WERI-Rb-1 (cell line): ENCODE results near the gene CA9.
A peak's percentile ranks its signal among the peaks of the same experiment; 100 is the strongest.

Source experiments
- DNase-seq: peaks from one replicate; pipeline ENCODE4 v3.0.0-alpha.2; 2020
- H3K27ac ChIP-seq: fragments of 250-450 bp; sonication (Bioruptor Pico); 2 replicates; pipeline ENCODE4 v1.5.1; 2020; ENCODE audit warnings: mild to moderate bottlenecking, moderate library complexity
- H3K27me3 ChIP-seq: fragments of 250-450 bp; sonication (Bioruptor Pico); 2 replicates; pipeline ENCODE4 v1.5.1; 2021; ENCODE audit warnings: mild to moderate bottlenecking, low read depth, moderate library complexity; ENCODE audit not compliant: insufficient read depth, severe bottlenecking
- H3K36me3 ChIP-seq: fragments of 250-450 bp; sonication (Bioruptor Pico); 2 replicates; pipeline ENCODE4 v1.5.1; 2020; ENCODE audit warnings: mild to moderate bottlenecking, moderate library complexity
- H3K4me3 ChIP-seq: 2 replicates; pipeline ENCODE4 v1.5.1; 2011; ENCODE audit warnings: low read depth, mild to moderate bottlenecking, control low read depth, low read length
- H3K9me3 ChIP-seq: fragments of 250-450 bp; sonication (Bioruptor Pico); 2 replicates; pipeline ENCODE4 v1.5.1; 2021; ENCODE audit warnings: mild to moderate bottlenecking, moderate library complexity; ENCODE audit not compliant: severe bottlenecking
- TF ChIP-seq, protein P1 (sequence below): IDR thresholded peaks from 2 replicates; pipeline ENCODE4 v1.5.1; 2011; ENCODE audit warnings: low read depth, mild to moderate bottlenecking, control low read depth, inconsistent platforms, low read length

Gene CA9

GRCh38 chr9:35687306-35687705 lies 13.6 kb downstream of the CA9 start:
- H3K27ac ChIP-seq = no peak overlapping the region
- no peaks in the 10 kb centered on the region for H3K27me3 ChIP-seq
- TF ChIP-seq, protein P1, sequence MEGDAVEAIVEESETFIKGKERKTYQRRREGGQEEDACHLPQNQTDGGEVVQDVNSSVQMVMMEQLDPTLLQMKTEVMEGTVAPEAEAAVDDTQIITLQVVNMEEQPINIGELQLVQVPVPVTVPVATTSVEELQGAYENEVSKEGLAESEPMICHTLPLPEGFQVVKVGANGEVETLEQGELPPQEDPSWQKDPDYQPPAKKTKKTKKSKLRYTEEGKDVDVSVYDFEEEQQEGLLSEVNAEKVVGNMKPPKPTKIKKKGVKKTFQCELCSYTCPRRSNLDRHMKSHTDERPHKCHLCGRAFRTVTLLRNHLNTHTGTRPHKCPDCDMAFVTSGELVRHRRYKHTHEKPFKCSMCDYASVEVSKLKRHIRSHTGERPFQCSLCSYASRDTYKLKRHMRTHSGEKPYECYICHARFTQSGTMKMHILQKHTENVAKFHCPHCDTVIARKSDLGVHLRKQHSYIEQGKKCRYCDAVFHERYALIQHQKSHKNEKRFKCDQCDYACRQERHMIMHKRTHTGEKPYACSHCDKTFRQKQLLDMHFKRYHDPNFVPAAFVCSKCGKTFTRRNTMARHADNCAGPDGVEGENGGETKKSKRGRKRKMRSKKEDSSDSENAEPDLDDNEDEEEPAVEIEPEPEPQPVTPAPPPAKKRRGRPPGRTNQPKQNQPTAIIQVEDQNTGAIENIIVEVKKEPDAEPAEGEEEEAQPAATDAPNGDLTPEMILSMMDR = no peak
- no peaks in the 10 kb centered on the region for H3K9me3 ChIP-seq
- no peak for DNase-seq
- no peaks in the 10 kb centered on the region for H3K36me3 ChIP-seq
- no peak overlapping the region for H3K4me3 ChIP-seq

GRCh38 chr9:35687972-35688557 lies 14.3 kb downstream of the CA9 start:
- no peaks in the 10 kb centered on the region for H3K9me3 ChIP-seq
- H3K27me3 ChIP-seq = no peaks in the 10 kb centered on the region
- no peak overlapping the region for H3K4me3 ChIP-seq
- no peak for DNase-seq
- no peaks in the 10 kb centered on the region for H3K36me3 ChIP-seq
- H3K27ac ChIP-seq = no peak overlapping the region
- TF ChIP-seq, protein P1 = no peak

DNA sequence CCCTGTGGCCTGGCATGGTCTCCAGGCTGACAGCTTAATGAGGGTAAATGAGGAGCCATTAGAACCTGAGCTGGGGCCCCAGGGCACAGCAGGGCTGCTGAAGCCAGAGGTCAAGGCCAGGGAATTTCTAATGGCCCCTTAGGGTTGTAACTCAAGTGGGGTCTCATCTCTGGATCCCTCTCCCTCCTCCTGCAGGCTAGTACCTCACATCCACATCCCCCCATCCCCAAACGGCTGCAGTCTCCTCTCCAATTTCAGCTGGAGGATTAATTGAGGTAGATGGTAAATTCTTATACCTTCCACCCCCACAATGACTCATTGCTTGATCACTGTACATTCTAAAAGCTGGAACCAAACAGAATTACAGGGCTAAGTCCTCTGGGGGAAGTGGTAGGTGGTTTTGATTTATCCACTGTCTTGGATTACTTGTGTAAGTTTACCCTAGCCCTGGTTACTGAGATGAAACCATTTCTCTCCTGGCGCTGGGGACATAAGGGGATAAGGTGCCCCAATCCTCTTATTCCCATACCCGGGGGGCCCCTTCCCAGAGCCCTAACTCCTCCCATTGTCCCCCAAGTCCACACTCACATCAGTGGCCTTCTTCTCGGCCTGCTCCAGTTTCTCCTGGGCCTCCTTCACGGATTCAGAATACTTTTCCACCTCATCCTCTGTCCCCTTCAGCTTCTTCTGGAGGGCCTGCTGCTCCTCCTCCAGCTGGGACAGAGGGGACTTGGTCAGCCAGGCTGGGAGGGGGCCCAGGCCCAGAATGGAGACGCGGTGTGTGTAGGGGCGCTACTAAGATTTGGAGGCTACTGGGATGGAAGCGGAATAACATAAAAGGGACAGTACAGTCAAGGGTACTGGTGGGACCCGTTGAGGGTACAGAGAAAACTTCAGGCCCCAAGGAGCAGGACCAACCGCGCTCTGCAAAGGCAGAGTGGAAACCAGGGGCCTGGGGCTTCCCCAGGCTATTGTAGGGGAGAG lies 15.1 kb downstream of the CA9 start:
- DNase-seq = no peak
- Histone ChIP-seq H3K27me3 (no peaks in the 10 kb centered on the region), H3K9me3 (no peaks in the 10 kb centered on the region), H3K36me3 (no peaks in the 10 kb centered on the region), H3K4me3 (no peak overlapping the region), H3K27ac (peak overlapping the region; percentile 38)
- TF ChIP-seq, protein P1 = no peak

- DNase-seq = no peak
- Histone ChIP-seq H3K36me3 (no peaks in the 10 kb centered on the region), H3K9me3 (no peaks in the 10 kb centered on the region), H3K27ac (peak within 1 kb of the TSS; percentile 38), H3K27me3 (no peaks in the 10 kb centered on the region), H3K4me3 (peak within 1 kb of the TSS; percentile 65)
- TF ChIP-seq, protein P1 = no peak
Measured at GRCh38 chr9:35689542-35690293, 16.0 kb downstream of the CA9 start, which contains the start of gene TPM2. TPM2 (minus strand) TSS chr9:35689925; CDS start chr9:35689817, 108 bp downstream.

DNA sequence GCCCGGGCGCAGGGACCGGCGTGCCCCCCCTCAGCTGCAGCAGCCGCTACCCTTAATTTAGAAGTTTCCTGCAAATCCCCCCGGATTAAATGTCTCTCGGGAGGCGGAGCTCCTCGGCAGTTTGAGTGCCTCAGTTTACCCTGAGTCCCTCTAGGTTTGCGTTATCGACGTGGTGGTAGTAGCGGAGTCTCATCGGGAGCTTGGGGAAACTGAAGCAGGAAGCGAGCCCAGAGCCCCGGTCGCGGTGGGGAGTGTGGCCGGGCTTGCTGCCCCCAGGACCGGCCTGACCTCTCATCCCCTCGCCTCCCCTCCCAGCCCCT lies 16.5 kb downstream of the CA9 start:
- H3K4me3 ChIP-seq = peak overlapping the region; percentile 65
- TF ChIP-seq, protein P1 = no peak
- H3K9me3 ChIP-seq = no peaks in the 10 kb centered on the region
- no peaks in the 10 kb centered on the region for H3K27me3 ChIP-seq
- H3K27ac ChIP-seq = no peak overlapping the region
- DNase-seq = no peak
- H3K36me3 ChIP-seq = no peaks in the 10 kb centered on the region
